Measurements from ENCODE around the gene CATSPERB. TPM values are rescaled to one million over a fixed set of nuclear protein-coding genes. Genes with fewer than 3 reads are reported as not detected.

The CATSPERB gene
- total RNA-seq, 2 donors from 2014 or later = 20.4 to 70.0 TPM

DNA sequence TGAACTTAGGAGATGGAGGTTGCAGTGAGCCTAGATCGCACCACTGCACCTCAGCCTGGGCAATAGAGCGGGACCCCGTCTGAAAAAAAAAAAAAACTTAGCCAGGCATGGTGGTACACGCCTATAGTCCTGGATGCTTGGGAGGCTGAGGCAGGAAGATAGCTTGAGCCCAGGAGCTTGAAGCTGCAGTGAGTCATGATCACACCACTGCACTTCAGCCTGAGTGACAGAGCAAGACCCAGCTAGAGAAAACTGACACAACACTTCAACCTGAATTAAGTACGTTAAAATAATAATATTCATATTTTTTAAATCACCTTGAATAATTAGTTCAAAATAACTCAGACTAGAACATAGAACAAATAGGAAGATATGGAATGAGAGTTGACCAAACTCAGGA is 5.7 kb upstream of the CATSPERB start:
- 89 to 90% methylated on average over 5 of the region's 5 CpGs for WGBS, 2 donors
- TF ChIP-seq POLR2A (IDR thresholded peaks at IDR 0.05) = no peak
- no peak for TF ChIP-seq CTCF (IDR thresholded peaks at IDR 0.05)
- H3K9me3 ChIP-seq = no peaks in the 10 kb centered on the region
- no peak for ATAC-seq
- H3K4me3 ChIP-seq = no peak overlapping the region
- no peak overlapping the region for H3K27ac ChIP-seq
- peaks cover 1% of the 10 kb centered on the region for H3K4me1 ChIP-seq
- DNase-seq = no peak
- H3K27me3 ChIP-seq = no peaks in the 10 kb centered on the region
- H3K36me3 ChIP-seq (replicated peaks in 1 of 2; ENCODE audit: insufficient read depth in 1 of 2, low read depth in 2 of 2) = no peaks in the 10 kb centered on the region
- intact Hi-C loops (cut with DNase I) = no loop called here

DNA sequence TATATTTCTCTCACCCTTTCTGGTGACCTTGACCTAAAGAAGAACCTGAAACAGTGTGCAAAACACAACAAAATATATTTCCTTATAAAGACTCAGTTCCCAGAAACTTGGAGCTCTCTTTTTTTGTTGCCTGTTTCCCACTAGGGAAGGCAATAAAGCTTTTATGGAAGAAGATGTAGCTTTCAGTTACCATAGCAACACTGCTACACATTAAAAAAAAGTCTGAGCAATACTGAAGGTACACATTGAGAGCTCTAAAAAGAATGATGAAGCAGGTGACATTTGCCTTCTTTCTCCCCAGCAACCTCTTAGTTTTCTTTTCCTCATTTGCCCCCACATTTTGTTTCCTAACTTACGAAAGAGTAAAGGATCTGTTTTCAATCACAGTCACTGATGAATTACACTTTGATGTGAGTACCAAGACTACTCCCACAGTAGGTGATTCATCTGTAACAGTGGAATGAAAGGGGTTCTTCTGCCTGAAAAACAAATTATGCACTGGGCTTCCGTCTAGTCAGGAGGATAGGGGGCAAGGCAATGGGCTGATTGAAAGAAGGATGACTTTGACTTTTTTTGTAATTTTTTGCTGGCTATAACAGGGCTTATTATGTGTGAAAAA is 1.1 kb upstream of the CATSPERB start:
- DNase-seq (no peak), ATAC-seq (peak; percentile 35)
- Histone ChIP-seq H3K4me3 (no peak overlapping the region), H3K4me1 (no peaks in the 10 kb centered on the region), H3K9me3 (no peaks in the 10 kb centered on the region), H3K27ac (no peak overlapping the region), H3K36me3 (replicated peaks in 1 of 2; ENCODE audit: insufficient read depth in 1 of 2, low read depth in 2 of 2) (no peaks in the 10 kb centered on the region), H3K27me3 (no peaks in the 10 kb centered on the region)
- TF ChIP-seq POLR2A (IDR thresholded peaks at IDR 0.05) (no peak), CTCF (IDR thresholded peaks at IDR 0.05) (no peak)
- 46 to 80% methylated on average over 2 of the region's 2 CpGs for WGBS, 2 donors
- intact Hi-C loops (cut with DNase I) = no loop called here

GRCh38 chr14:91732439-91732838 is 553 bp upstream of the CATSPERB start:
- 67 to 68% methylated on average over 5 of the region's 5 CpGs for WGBS, 2 donors
- Histone ChIP-seq H3K4me1 (no peaks in the 10 kb centered on the region), H3K27ac (no peak overlapping the region), H3K9me3 (no peaks in the 10 kb centered on the region), H3K36me3 (replicated peaks in 1 of 2; ENCODE audit: insufficient read depth in 1 of 2, low read depth in 2 of 2) (no peaks in the 10 kb centered on the region), H3K4me3 (no peak overlapping the region), H3K27me3 (no peaks in the 10 kb centered on the region)
- TF ChIP-seq POLR2A (IDR thresholded peaks at IDR 0.05) = no peak
- no peak for TF ChIP-seq CTCF (IDR thresholded peaks at IDR 0.05)
- ATAC-seq = peak; percentile 12
- intact Hi-C loops (cut with DNase I) = no loop called here
- no peak for DNase-seq

GRCh38 chr14:91731018-91731417 is 868 bp downstream of the CATSPERB start:
- DNase-seq = peak in 1 of 4 donors; percentile 37
- ATAC-seq = peak; percentile 66
- 31 to 46% methylated on average over 2 of the region's 2 CpGs for WGBS, 2 donors
- Histone ChIP-seq H3K27ac (no peak overlapping the region), H3K4me3 (no peak overlapping the region), H3K4me1 (no peaks in the 10 kb centered on the region), H3K27me3 (no peaks in the 10 kb centered on the region), H3K9me3 (no peaks in the 10 kb centered on the region), H3K36me3 (replicated peaks in 1 of 2; ENCODE audit: insufficient read depth in 1 of 2, low read depth in 2 of 2) (no peaks in the 10 kb centered on the region)
- TF ChIP-seq POLR2A (IDR thresholded peaks at IDR 0.05) = no peak
- TF ChIP-seq CTCF (IDR thresholded peaks at IDR 0.05) = no peak
- intact Hi-C loops (cut with DNase I) = no loop called here

GRCh38 chr14:91729756-91730155 is 2.1 kb downstream of the CATSPERB start:
- H3K27ac ChIP-seq = no peak overlapping the region
- H3K4me1 ChIP-seq = no peaks in the 10 kb centered on the region
- no peaks in the 10 kb centered on the region for H3K9me3 ChIP-seq
- TF ChIP-seq POLR2A (IDR thresholded peaks at IDR 0.05) (no peak), CTCF (IDR thresholded peaks at IDR 0.05) (no peak)
- ATAC-seq (no peak), DNase-seq (no peak)
- intact Hi-C loops (cut with DNase I) = no loop called here
- no peaks in the 10 kb centered on the region for H3K27me3 ChIP-seq
- no peak overlapping the region for H3K4me3 ChIP-seq
- H3K36me3 ChIP-seq (replicated peaks in 1 of 2; ENCODE audit: insufficient read depth in 1 of 2, low read depth in 2 of 2) = no peaks in the 10 kb centered on the region
- 82 to 86% methylated on average over 3 of the region's 3 CpGs for WGBS, 2 donors

Data from body of pancreas (tissue), 4 donors.